ENCODE data around the gene ZNF638.
"Not testable (repeated sequence)": the region's sequence is repeated elsewhere in the genome, so short reads cannot be mapped to it uniquely, and the experiment has no call there.

DNA sequence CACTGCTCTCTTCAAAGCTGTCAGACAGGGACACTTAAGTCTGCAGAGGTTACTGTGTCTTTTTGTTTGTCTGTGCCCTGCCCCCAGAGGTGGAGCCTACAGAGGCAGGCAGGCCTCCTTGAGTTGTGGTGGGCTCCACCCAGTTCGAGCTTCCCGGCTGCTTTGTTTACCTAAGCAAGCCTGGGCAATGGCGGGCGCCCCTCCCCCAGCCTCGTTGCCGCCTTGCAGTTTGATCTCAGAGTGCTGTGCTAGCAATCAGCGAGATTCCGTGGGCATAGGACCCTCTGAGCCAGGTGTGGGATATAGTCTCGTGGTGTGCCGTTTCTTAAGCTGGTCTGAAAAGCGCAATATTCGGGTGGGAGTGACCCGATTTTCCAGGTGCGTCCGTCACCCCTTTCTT lies 85.3 kb downstream of the ZNF638 start:
- TF ChIP-seq EZH2 (IDR thresholded peaks at IDR 0.05; ENCODE audit: insufficient read depth, low read length) = not testable (repeated sequence)
- TF ChIP-seq, protein P1, sequence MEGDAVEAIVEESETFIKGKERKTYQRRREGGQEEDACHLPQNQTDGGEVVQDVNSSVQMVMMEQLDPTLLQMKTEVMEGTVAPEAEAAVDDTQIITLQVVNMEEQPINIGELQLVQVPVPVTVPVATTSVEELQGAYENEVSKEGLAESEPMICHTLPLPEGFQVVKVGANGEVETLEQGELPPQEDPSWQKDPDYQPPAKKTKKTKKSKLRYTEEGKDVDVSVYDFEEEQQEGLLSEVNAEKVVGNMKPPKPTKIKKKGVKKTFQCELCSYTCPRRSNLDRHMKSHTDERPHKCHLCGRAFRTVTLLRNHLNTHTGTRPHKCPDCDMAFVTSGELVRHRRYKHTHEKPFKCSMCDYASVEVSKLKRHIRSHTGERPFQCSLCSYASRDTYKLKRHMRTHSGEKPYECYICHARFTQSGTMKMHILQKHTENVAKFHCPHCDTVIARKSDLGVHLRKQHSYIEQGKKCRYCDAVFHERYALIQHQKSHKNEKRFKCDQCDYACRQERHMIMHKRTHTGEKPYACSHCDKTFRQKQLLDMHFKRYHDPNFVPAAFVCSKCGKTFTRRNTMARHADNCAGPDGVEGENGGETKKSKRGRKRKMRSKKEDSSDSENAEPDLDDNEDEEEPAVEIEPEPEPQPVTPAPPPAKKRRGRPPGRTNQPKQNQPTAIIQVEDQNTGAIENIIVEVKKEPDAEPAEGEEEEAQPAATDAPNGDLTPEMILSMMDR (IDR thresholded peaks at IDR 0.05; ENCODE audit: insufficient read depth, low read depth, low read length) = not testable (repeated sequence)
